HG03064 (cell line): Measurements from ENCODE around the gene FBXO39.
"Not testable (repeated sequence)": the region's sequence is repeated elsewhere in the genome, so short reads cannot be mapped to it uniquely, and the experiment has no call there.

Source experiments
- ATAC-seq: cut with Tn5 transposase; IDR thresholded peaks from one replicate; pipeline ENCODE4 v1.9.1; 2021; ENCODE audit warnings: low read depth; ENCODE audit not compliant: unreplicated experiment

FBXO39 gene

GRCh38 chr17:6775871-6776405, at the start of gene FBXO39:
FBXO39 (plus strand) TSS chr17:6776215; CDS start chr17:6779869, 3,654 bp downstream.
- no peak for ATAC-seq

GRCh38 chr17:6729531-6729930, 46.5 kb upstream of the FBXO39 start:
- no peak for ATAC-seq

GRCh38 chr17:6746665-6747064, 29.4 kb upstream of the FBXO39 start:
- not testable (repeated sequence) for ATAC-seq

- ATAC-seq: no peak
These were observed 27.4 kb upstream of the FBXO39 start for GRCh38 chr17:6748617-6749016.

GRCh38 chr17:6749519-6749918, 26.5 kb upstream of the FBXO39 start:
- ATAC-seq: no peak

- no peak for ATAC-seq
These were observed 23.7 kb upstream of the FBXO39 start for GRCh38 chr17:6752068-6752909.

- ATAC-seq: no peak
These were observed 23.0 kb upstream of the FBXO39 start for GRCh38 chr17:6753006-6753445.

GRCh38 chr17:6753546-6753945, 22.5 kb upstream of the FBXO39 start:
- ATAC-seq: no peak

- ATAC-seq: no peak
These were observed 20.7 kb upstream of the FBXO39 start for GRCh38 chr17:6755281-6755680.

- ATAC-seq: no peak
These were observed 20.3 kb upstream of the FBXO39 start, which contains the start of gene XAF1 for GRCh38 chr17:6755731-6756184. XAF1 (plus strand) TSS chr17:6756046; CDS start chr17:6756079, 33 bp downstream.

GRCh38 chr17:6756425-6757031, 19.5 kb upstream of the FBXO39 start:
- no peak for ATAC-seq

GRCh38 chr17:6757747-6758146, 18.3 kb upstream of the FBXO39 start:
- no peak for ATAC-seq

GRCh38 chr17:6761779-6762178, 14.2 kb upstream of the FBXO39 start:
- no peak for ATAC-seq

- no peak for ATAC-seq
These were observed 7.6 kb upstream of the FBXO39 start for GRCh38 chr17:6768447-6768846.

- ATAC-seq: no peak
These were observed 4.0 kb upstream of the FBXO39 start for GRCh38 chr17:6772016-6772415.

- ATAC-seq: not testable (repeated sequence)
These were observed 1.1 kb upstream of the FBXO39 start for GRCh38 chr17:6774906-6775305.

GRCh38 chr17:6779411-6779810, 3.4 kb downstream of the FBXO39 start:
- no peak for ATAC-seq

- ATAC-seq: no peak
These were observed 4.0 kb downstream of the FBXO39 start for GRCh38 chr17:6780001-6780400.

GRCh38 chr17:6780886-6781285, 4.9 kb downstream of the FBXO39 start:
- no peak for ATAC-seq

- ATAC-seq: no peak
These were observed 6.2 kb downstream of the FBXO39 start for GRCh38 chr17:6782244-6782643.

- ATAC-seq: no peak
These were observed 10.6 kb downstream of the FBXO39 start for GRCh38 chr17:6786618-6787017.
